GM12878 (cell line): ENCODE results near the gene CHPF2. TPM values are rescaled to one million over a fixed set of nuclear protein-coding genes. Genes with fewer than 3 reads are reported as not detected.

ENCODE experiments used
- ATAC-seq: fragments of 200-7000 bp; cut with Tn5 transposase; 3 replicates; pipeline ENCODE4 v1.9.1; 2020; ENCODE audit warnings: mild to moderate bottlenecking, moderate library complexity
- BruUV-seq: library from RNA; stranded (reverse); fragments of 400-500 nt; replicated peaks from 2 replicates; lab custom pipeline; 2021; lab: Mats Ljungman, UMichigan
- CTCF ChIA-PET: fragments of 300-600 bp; sonication (Branson Sonifier 250); formaldehyde crosslinking; extraction: SDS; loops from one replicate; lab custom pipeline; 2021; ENCODE audit warnings: inconsistent platforms; lab: Yijun Ruan, JAX
- POLR2A ChIA-PET: fragments of 350-600 bp; formaldehyde crosslinking; extraction: SDS; loops from one replicate; lab custom pipeline; 2021; ENCODE audit warnings: inconsistent platforms; lab: Charles Lee
- RAD21 ChIA-PET: fragments of 300-600 bp; sonication (Branson Sonifier 250); formaldehyde crosslinking; loops from one replicate; lab custom pipeline; 2023; ENCODE audit warnings: antibody characterized with exemption; ENCODE audit not compliant: unreplicated experiment; lab: Charles Lee
- SMC1A ChIA-PET: fragments of 300-600 bp; sonication (Branson Sonifier 250); formaldehyde crosslinking; loops from one replicate; lab custom pipeline; 2023; ENCODE audit not compliant: unreplicated experiment, uncharacterized antibody; lab: Charles Lee
- DNase-seq: peaks from one replicate; pipeline ENCODE4 v3.0.0-alpha.2; 2011; ENCODE audit warnings: low read depth, low spot score
- FAIRE-seq: peaks from 3 replicates; lab custom pipeline; 2011; peaks lifted over from hg19 to GRCh38; lab: Jason Lieb, UNC
- H2AFZ ChIP-seq: 2 replicates; pipeline ENCODE4 v1.6.0; 2011; ENCODE audit warnings: low read depth, low read length, control low read depth; ENCODE audit not compliant: control insufficient read depth
- H3K27ac ChIP-seq: 2 replicates; pipeline ENCODE4 v1.5.1; 2011; ENCODE audit warnings: control low read depth; ENCODE audit not compliant: control insufficient read depth, insufficient read depth
- H3K27me3 ChIP-seq, 2 experiments: replicated peaks in 1 of 2; 2 replicates each; pipeline versions ENCODE4 v1.6.0 to v1.6.1; 2011; ENCODE audit warnings: low read length in 1 of 2; ENCODE audit not compliant: control insufficient read depth in 2 of 2, insufficient read depth in 2 of 2
- H3K36me3 ChIP-seq, 2 experiments: 2 replicates each; pipeline ENCODE4 v1.5.1; 2011; ENCODE audit warnings: low read length in 1 of 2; ENCODE audit not compliant: control insufficient read depth in 2 of 2, insufficient read depth in 2 of 2
- H3K4me1 ChIP-seq: 2 replicates; pipeline ENCODE4 v1.6.1; 2011; ENCODE audit warnings: mild to moderate bottlenecking, low read length, moderate library complexity, mixed read lengths; ENCODE audit not compliant: control insufficient read depth, insufficient read depth
- H3K4me2 ChIP-seq: 2 replicates; pipeline ENCODE4 v1.6.0; 2011; ENCODE audit warnings: control low read depth; ENCODE audit not compliant: control insufficient read depth, insufficient read depth
- H3K4me3 ChIP-seq: fragments of 200-600 bp; sonication (generic); 2 replicates; pipeline ENCODE4 v1.5.1; 2016
- H3K79me2 ChIP-seq: 2 replicates; pipeline ENCODE4 v1.6.0; 2011; ENCODE audit warnings: low read length; ENCODE audit not compliant: control insufficient read depth, insufficient read depth
- H3K9ac ChIP-seq: 2 replicates; pipeline ENCODE4 v1.8.0; 2011; ENCODE audit warnings: low read length, control low read depth, mixed read lengths; ENCODE audit not compliant: control insufficient read depth, insufficient read depth
- H3K9me3 ChIP-seq: replicated peaks from 3 replicates; pipeline ENCODE4 v1.5.1; 2011; ENCODE audit warnings: mild to moderate bottlenecking, low read length; ENCODE audit not compliant: control insufficient read depth, insufficient read depth
- H4K20me1 ChIP-seq: 2 replicates; pipeline ENCODE4 v1.6.0; 2011; ENCODE audit not compliant: control insufficient read depth, insufficient read depth
- BACH1 ChIP-seq: fragments of 450-650 bp; IDR thresholded peaks from 2 replicates; pipeline ENCODE4 v1.6.1; 2017; ENCODE audit warnings: mild to moderate bottlenecking, borderline replicate concordance
- BCL3 ChIP-seq: IDR thresholded peaks from 2 replicates; pipeline ENCODE4 v1.6.1; 2011; ENCODE audit warnings: borderline replicate concordance, low read depth, mild to moderate bottlenecking, moderate library complexity, low read length; ENCODE audit not compliant: insufficient read depth, poor library complexity, severe bottlenecking
- CBX3 ChIP-seq: fragments of 200-600 bp; sonication (generic); IDR thresholded peaks from 2 replicates; pipeline ENCODE4 v1.6.1; 2016; ENCODE audit warnings: low read depth, borderline replicate concordance
- CEBPB ChIP-seq, 2 experiments: fragments of 150-350 bp in 1 of 2; IDR thresholded peaks; 2 replicates each; pipeline ENCODE4 v1.6.1; 2012 to 2014; ENCODE audit warnings: low read depth in 2 of 2, low read length in 2 of 2, borderline replicate concordance in 1 of 2, inconsistent platforms in 1 of 2
- KAT2A ChIP-seq: conservative IDR thresholded peaks from 2 replicates; pipeline ENCODE4 v1.6.1; 2011; ENCODE audit warnings: low read depth, low read length; ENCODE audit not compliant: control insufficient read depth
- MYB ChIP-seq: fragments of 150-350 bp; IDR thresholded peaks from 2 replicates; pipeline ENCODE4 v1.6.1; 2014; ENCODE audit warnings: mild to moderate bottlenecking, low read depth, low read length, borderline replicate concordance
- MYC ChIP-seq: IDR thresholded peaks from 2 replicates; pipeline ENCODE4 v1.6.1; 2011; ENCODE audit warnings: mild to moderate bottlenecking, low read length, moderate library complexity, inconsistent platforms; ENCODE audit not compliant: insufficient read depth, insufficient replicate concordance, insufficient read length, severe bottlenecking
- PAX8 ChIP-seq: fragments of 450-650 bp; IDR thresholded peaks from 2 replicates; pipeline ENCODE4 v1.6.1; 2017; ENCODE audit warnings: mild to moderate bottlenecking, moderate library complexity
- PML ChIP-seq: IDR thresholded peaks from 2 replicates; pipeline ENCODE4 v1.6.1; 2012; ENCODE audit warnings: low read length, inconsistent platforms
- RELA ChIP-seq: fragments of 450-650 bp; IDR thresholded peaks from 2 replicates; pipeline ENCODE4 v1.8.0; 2014; ENCODE audit warnings: borderline replicate concordance; ENCODE audit not compliant: partially characterized antibody
- SRF ChIP-seq, 2 experiments: IDR thresholded peaks; 2 replicates each; pipeline ENCODE4 v1.6.1; 2011; ENCODE audit warnings: low read depth in 2 of 2, low read length in 2 of 2, mild to moderate bottlenecking in 1 of 2, moderate library complexity in 1 of 2
- TCF12 ChIP-seq: IDR thresholded peaks from 2 replicates; pipeline ENCODE4 v1.6.1; 2011; ENCODE audit warnings: low read depth, mild to moderate bottlenecking, low read length
- YBX1 ChIP-seq: fragments of 450-650 bp; IDR thresholded peaks from 2 replicates; pipeline ENCODE4 v1.6.1; 2016; ENCODE audit warnings: antibody characterized with exemption
- ZNF24 ChIP-seq: fragments of 450-650 bp; IDR thresholded peaks from 2 replicates; pipeline ENCODE4 v1.6.1; 2017; ENCODE audit warnings: antibody characterized with exemption, mild to moderate bottlenecking
- WGBS: methylation state at CpG from one replicate; pipeline ENCODE4 v1.1.6; 2016; ENCODE audit warnings: low lambda C conversion rate; ENCODE audit not compliant: insufficient replicate concordance, insufficient coverage; ENCODE audit errors: missing lambda C conversion rate; 5-methylcytosine and 5-hydroxymethylcytosine counted together
- in situ Hi-C: fragments of 300-500 bp; cut with MboI; formaldehyde crosslinking; loops from 9 replicates; pipeline ENCODE4 v1.14.3; 2018; ENCODE audit warnings: mixed read lengths
- intact Hi-C: fragments of 100-400 bp; cut with micrococcal nuclease; formaldehyde crosslinking; loops from one replicate; pipeline ENCODE4 v1.14.2; 2022; ENCODE audit not compliant: unreplicated experiment
- polyA plus RNA-seq, 11 experiments: library from polyadenylated mRNA; depleted of rRNA in 4 of 11; unstranded in 6 of 11; stranded (reverse) in 5 of 11; fragments of >200 nt; fragmentation: Nextera tagmentation in 4 of 11; fragmentation: Illumina TruSeq in 1 of 11; extraction: Ambion mirVana in 4 of 11; extraction: Trizol in 1 of 11; gene quantifications; 1 replicate in 1 of 11; 2 replicates in 10 of 11; pipeline versions ENCODE4 v1.2.1 to v1.2.3, GENCODE V29; 2011 to 2016; ENCODE audit warnings: inconsistent platforms in 2 of 11, missing spikeins in 2 of 11, low read depth in 1 of 11
- total RNA-seq, 4 experiments: library from RNA; depleted of rRNA in 3 of 4; stranded (reverse); fragments of >200 nt in 3 of 4; fragmentation: Illumina TruSeq in 1 of 4; extraction: Trizol in 1 of 4; gene quantifications; 2 replicates each; pipeline versions ENCODE4 v1.2.1 to v1.2.3, GENCODE V29; 2013 to 2021

Gene CHPF2
- total and polyA plus RNA-seq, 10 of the 15 experiments (the other 5 are each of a cell fraction or from before 2014, with no cell fraction given) = 0.23 to 33.1 (median 11.5) TPM

GRCh38 chr7:151254851-151255250 lies 22.6 kb downstream of the CHPF2 start:
- intact Hi-C loops = no loop called here
- ChIA-PET SMC1A (interaction anchor here (0.6 kb wide), 1 partner anchor 1768 kb away, joined by 5 read pairs; no protein-coding TSS in a partner anchor), RAD21 (no interaction called here), CTCF (no interaction called here), POLR2A (no interaction called here)
- peaks cover 16 to 17% of the 10 kb centered on the region in 2 experiments; a peak in 3 of 4 replicates for H3K27me3 ChIP-seq
- no peak overlapping the region for H3K27ac ChIP-seq
- no peak overlapping the region for H2AFZ ChIP-seq
- in situ Hi-C loops = no loop called here
- no peak for ATAC-seq
- H3K9me3 ChIP-seq = no peaks in the 10 kb centered on the region
- TF ChIP-seq ZNF24 = no peak
- TF ChIP-seq MYC = no peak
- no peak for TF ChIP-seq CBX3
- TF ChIP-seq MYB = no peak
- TF ChIP-seq KAT2A = no peak
- 36% methylated on average over 11 of the region's 11 CpGs for WGBS
- H3K9ac ChIP-seq = no peak overlapping the region
- no peaks in the 10 kb centered on the region for H3K79me2 ChIP-seq
- H3K4me3 ChIP-seq = no peak overlapping the region
- H3K36me3 ChIP-seq = no peaks in the 10 kb centered on the region
- FAIRE-seq = no peak
- H4K20me1 ChIP-seq = no peaks in the 10 kb centered on the region
- DNase-seq = no peak
- no TSS peak for BruUV-seq
- H3K4me1 ChIP-seq = no peaks in the 10 kb centered on the region
- no peak overlapping the region for H3K4me2 ChIP-seq

- CTCF ChIA-PET = interaction anchor here (1.2 kb wide), 1 partner anchor 47 kb away, joined by 3 read pairs; no protein-coding TSS in a partner anchor
- H3K36me3 ChIP-seq = no peaks in the 10 kb centered on the region
- in situ Hi-C loops (no loop called here), intact Hi-C loops (no loop called here)
- POLR2A ChIA-PET = no interaction called here
- RAD21 ChIA-PET = no interaction called here
- H3K4me2 ChIP-seq = no peak overlapping the region
- H3K4me1 ChIP-seq = no peaks in the 10 kb centered on the region
- no peak overlapping the region for H3K9ac ChIP-seq
- no peak overlapping the region for H3K4me3 ChIP-seq
- ATAC-seq = no peak
- TF ChIP-seq PAX8 (no peak), SRF (IDR thresholded peaks at IDR 0.05; ENCODE audit: low read depth in 2 of 2, low read length in 2 of 2) (no peak), TCF12 (no peak), BCL3 (no peak), BACH1 (no peak), YBX1 (no peak), PML (no peak), CEBPB (IDR thresholded peaks at IDR 0.05; ENCODE audit: borderline replicate concordance in 1 of 2, low read depth in 2 of 2, low read length in 2 of 2) (no peak), RELA (no peak)
- FAIRE-seq = no peak
- no peaks in the 10 kb centered on the region for H3K79me2 ChIP-seq
- no peaks in the 10 kb centered on the region for H3K9me3 ChIP-seq
- H2AFZ ChIP-seq = no peak overlapping the region
- no TSS peak for BruUV-seq
- H3K27ac ChIP-seq = no peak overlapping the region
- DNase-seq = no peak
- no peaks in the 10 kb centered on the region for H4K20me1 ChIP-seq
- SMC1A ChIA-PET = no interaction called here
- WGBS = 53% methylated on average over 7 of the region's 7 CpGs
- peaks cover 16 to 17% of the 10 kb centered on the region in 2 experiments; a peak in 3 of 4 replicates for H3K27me3 ChIP-seq
Measured at GRCh38 chr7:151255390-151255789, 23.1 kb downstream of the CHPF2 start.
